Adrenal gland (tissue), 5 donors: ENCODE data around the gene MYH9.

ENCODE experiments used
- CTCF ChIP-seq, 6 experiments: fragments of 450-650 bp in 4 of 6; fragments of 200-600 bp in 2 of 6; sonication (generic) in 1 of 6; IDR thresholded peaks; 1 replicate in 5 of 6; 2 replicates in 1 of 6; pipeline versions ENCODE4 v1.5.1 to v1.8.0; 2016 to 2021; ENCODE audit warnings: antibody characterized with exemption in 6 of 6, mild to moderate bottlenecking in 2 of 6, moderate library complexity in 1 of 6
- POLR2A ChIP-seq, 2 donors: fragments of 450-650 bp; IDR thresholded peaks; one replicate each; pipeline ENCODE4 v1.6.1; 2017; ENCODE audit warnings: antibody characterized with exemption in 2 of 2, mild to moderate bottlenecking in 2 of 2, moderate library complexity in 1 of 2
- donor health status: DM: no; HTN: no; CAD: no.

GRCh38 chr22:36425977-36426523, 38.3 kb upstream of the MYH9 start:
- TF ChIP-seq POLR2A (IDR thresholded peaks at IDR 0.05) (no peak), CTCF (IDR thresholded peaks at IDR 0.05) (peak in 3 of 6 experiments; percentile 26 to 43 (median 40))
